ENCODE measurements around the gene STPG3.

DNA sequence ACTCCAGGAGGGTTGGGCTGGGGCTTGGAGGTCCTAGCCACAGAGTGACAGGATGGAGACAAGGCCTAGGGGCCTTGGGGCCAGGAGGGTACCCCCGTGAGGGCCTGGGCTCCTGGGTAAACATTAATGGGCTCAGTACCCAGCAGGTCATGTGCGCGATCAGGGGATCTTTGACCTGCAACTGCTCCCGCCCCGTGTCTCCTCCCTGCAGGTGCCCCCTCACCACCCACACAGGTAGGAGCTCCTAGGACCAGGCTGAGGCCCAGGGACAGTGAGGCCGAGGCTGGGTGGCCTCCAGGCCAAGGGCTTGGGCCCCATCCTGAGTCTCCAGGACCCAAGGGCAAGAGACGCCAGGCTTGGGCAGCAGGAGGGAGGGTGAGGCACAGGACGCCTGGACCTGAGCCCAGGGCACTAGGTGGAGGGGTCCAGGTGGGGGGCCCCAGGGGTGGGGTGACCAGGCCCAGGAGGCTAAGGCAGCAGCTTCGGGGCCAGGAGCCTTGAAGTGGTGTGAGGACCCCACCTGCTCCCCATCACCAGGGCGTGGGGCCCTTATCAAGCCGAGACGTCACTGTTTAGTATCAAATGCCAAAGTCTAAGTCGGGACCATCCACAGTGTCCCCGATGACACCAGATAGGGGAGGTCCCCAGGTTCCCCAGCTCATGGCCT is 20.2 kb upstream of the STPG3 start, which contains the start of gene SLC34A3:
- TF ChIP-seq, protein P1, sequence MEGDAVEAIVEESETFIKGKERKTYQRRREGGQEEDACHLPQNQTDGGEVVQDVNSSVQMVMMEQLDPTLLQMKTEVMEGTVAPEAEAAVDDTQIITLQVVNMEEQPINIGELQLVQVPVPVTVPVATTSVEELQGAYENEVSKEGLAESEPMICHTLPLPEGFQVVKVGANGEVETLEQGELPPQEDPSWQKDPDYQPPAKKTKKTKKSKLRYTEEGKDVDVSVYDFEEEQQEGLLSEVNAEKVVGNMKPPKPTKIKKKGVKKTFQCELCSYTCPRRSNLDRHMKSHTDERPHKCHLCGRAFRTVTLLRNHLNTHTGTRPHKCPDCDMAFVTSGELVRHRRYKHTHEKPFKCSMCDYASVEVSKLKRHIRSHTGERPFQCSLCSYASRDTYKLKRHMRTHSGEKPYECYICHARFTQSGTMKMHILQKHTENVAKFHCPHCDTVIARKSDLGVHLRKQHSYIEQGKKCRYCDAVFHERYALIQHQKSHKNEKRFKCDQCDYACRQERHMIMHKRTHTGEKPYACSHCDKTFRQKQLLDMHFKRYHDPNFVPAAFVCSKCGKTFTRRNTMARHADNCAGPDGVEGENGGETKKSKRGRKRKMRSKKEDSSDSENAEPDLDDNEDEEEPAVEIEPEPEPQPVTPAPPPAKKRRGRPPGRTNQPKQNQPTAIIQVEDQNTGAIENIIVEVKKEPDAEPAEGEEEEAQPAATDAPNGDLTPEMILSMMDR (optimal IDR thresholded peaks at IDR 0.05 in 1 of 3, IDR thresholded peaks at IDR 0.05 in 1 of 3, conservative IDR thresholded peaks at IDR 0.05 in 1 of 3; ENCODE audit: extremely low read depth in 1 of 3, insufficient read depth in 2 of 3, low read length in 3 of 3): no peak
- TF ChIP-seq EZH2 (IDR thresholded peaks at IDR 0.05; ENCODE audit: low read length): no peak
